ENCODE results near the gene BOC.

Gene BOC

GRCh38 chr3:113186566-113186965 is 24.8 kb upstream of the BOC start:
- Histone ChIP-seq H3K27ac (no peak overlapping the region), H2AFZ (ENCODE audit: low read depth) (no peak overlapping the region), H3K27me3 (ENCODE audit: insufficient read depth, low read depth) (no peaks in the 10 kb centered on the region), H3K4me3 (IDR thresholded peaks at IDR 0.05; ENCODE audit: insufficient read depth, low read depth, low read length) (no peak overlapping the region), H4K20me1 (ENCODE audit: insufficient read depth) (no peaks in the 10 kb centered on the region), H3K4me2 (no peak overlapping the region), H3K79me2 (ENCODE audit: insufficient read depth, low read depth) (no peaks in the 10 kb centered on the region), H3K36me3 (ENCODE audit: insufficient read depth) (no peaks in the 10 kb centered on the region), H3K4me1 (ENCODE audit: low read depth, poor library complexity, severe bottlenecking) (no peaks in the 10 kb centered on the region), H3K9ac (no peak overlapping the region)
- no peak for TF ChIP-seq CTCF (conservative IDR thresholded peaks at IDR 0.05; ENCODE audit: low read depth, low read length)

GRCh38 chr3:113193288-113193687 is 18.1 kb upstream of the BOC start:
- Histone ChIP-seq H3K27me3 (ENCODE audit: insufficient read depth, low read depth) (no peaks in the 10 kb centered on the region), H3K27ac (no peak overlapping the region), H3K36me3 (ENCODE audit: insufficient read depth) (no peaks in the 10 kb centered on the region), H4K20me1 (ENCODE audit: insufficient read depth) (no peaks in the 10 kb centered on the region), H3K4me1 (ENCODE audit: low read depth, poor library complexity, severe bottlenecking) (no peaks in the 10 kb centered on the region), H2AFZ (ENCODE audit: low read depth) (no peak overlapping the region), H3K9ac (no peak overlapping the region), H3K4me2 (no peak overlapping the region), H3K79me2 (ENCODE audit: insufficient read depth, low read depth) (no peaks in the 10 kb centered on the region), H3K4me3 (IDR thresholded peaks at IDR 0.05; ENCODE audit: insufficient read depth, low read depth, low read length) (no peak overlapping the region)
- no peak for TF ChIP-seq CTCF (conservative IDR thresholded peaks at IDR 0.05; ENCODE audit: low read depth, low read length)

- Histone ChIP-seq H3K27me3 (ENCODE audit: insufficient read depth, low read depth) (no peaks in the 10 kb centered on the region), H3K4me3 (IDR thresholded peaks at IDR 0.05; ENCODE audit: insufficient read depth, low read depth, low read length) (no peak overlapping the region), H2AFZ (ENCODE audit: low read depth) (no peak overlapping the region), H3K36me3 (ENCODE audit: insufficient read depth) (no peaks in the 10 kb centered on the region), H3K79me2 (ENCODE audit: insufficient read depth, low read depth) (no peaks in the 10 kb centered on the region), H3K27ac (no peak overlapping the region), H3K4me2 (no peak overlapping the region), H3K9ac (no peak overlapping the region), H4K20me1 (ENCODE audit: insufficient read depth) (no peaks in the 10 kb centered on the region), H3K4me1 (ENCODE audit: low read depth, poor library complexity, severe bottlenecking) (no peaks in the 10 kb centered on the region)
- TF ChIP-seq CTCF (conservative IDR thresholded peaks at IDR 0.05; ENCODE audit: low read depth, low read length), result no peak
Observed at GRCh38 chr3:113193719-113194118, 17.6 kb upstream of the BOC start.

GRCh38 chr3:113194823-113195401 is 16.4 kb upstream of the BOC start:
- Histone ChIP-seq H3K4me1 (ENCODE audit: low read depth, poor library complexity, severe bottlenecking) (no peaks in the 10 kb centered on the region), H3K36me3 (ENCODE audit: insufficient read depth) (no peaks in the 10 kb centered on the region), H3K79me2 (ENCODE audit: insufficient read depth, low read depth) (no peaks in the 10 kb centered on the region), H4K20me1 (ENCODE audit: insufficient read depth) (no peaks in the 10 kb centered on the region), H3K4me2 (no peak overlapping the region), H3K9ac (no peak overlapping the region), H2AFZ (ENCODE audit: low read depth) (no peak overlapping the region), H3K4me3 (IDR thresholded peaks at IDR 0.05; ENCODE audit: insufficient read depth, low read depth, low read length) (no peak overlapping the region), H3K27ac (no peak overlapping the region), H3K27me3 (ENCODE audit: insufficient read depth, low read depth) (no peaks in the 10 kb centered on the region)
- TF ChIP-seq CTCF (conservative IDR thresholded peaks at IDR 0.05; ENCODE audit: low read depth, low read length), result no peak

Data from KMS-11 (cell line).